Activated CD4-positive, alpha-beta T cell treated with anti-CD3 and anti-CD28 coated beads for 48 hours (primary cell): ENCODE data around the gene TOM1L2.

ENCODE experiments used
- DNase-seq: peaks from one replicate; pipeline ENCODE4 v3.0.0-alpha.2; 2020

The TOM1L2 gene

DNA sequence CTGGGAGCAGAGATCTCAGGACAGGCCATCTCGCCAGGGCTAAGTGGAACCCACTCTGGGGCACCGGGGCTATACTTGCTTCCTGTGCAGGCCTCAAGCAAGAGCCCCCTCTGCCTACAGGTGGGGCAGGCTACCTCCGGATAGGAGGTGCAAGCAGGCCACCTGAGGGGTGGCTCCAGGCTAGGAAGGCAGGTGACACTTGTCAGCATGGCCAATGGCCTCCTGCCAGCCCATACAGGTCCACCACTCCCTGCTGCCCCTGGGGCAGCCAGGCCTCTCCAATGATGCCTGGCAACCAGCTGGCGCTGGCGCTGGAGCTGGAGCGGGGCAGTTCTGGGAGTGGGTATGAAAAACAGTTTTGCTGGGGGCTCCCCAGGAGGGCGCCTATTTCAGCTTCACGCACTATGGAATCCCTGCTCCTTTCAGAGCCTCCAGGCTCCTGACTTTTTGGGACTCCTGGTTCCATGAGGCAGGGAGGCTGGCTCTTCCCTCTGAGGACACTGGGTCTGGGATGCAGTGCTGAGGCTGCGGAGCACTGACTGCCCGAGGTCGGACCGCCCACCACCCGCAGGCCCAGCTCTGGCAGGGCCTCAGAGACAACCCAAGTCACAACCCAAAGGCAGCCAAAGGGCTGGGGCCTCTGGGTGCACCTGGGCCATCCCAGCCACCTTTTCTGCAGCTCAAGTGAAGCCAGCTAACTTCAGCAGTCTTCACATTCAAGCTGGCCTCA lies 127.0 kb downstream of the TOM1L2 start:
- no peak for DNase-seq

DNA sequence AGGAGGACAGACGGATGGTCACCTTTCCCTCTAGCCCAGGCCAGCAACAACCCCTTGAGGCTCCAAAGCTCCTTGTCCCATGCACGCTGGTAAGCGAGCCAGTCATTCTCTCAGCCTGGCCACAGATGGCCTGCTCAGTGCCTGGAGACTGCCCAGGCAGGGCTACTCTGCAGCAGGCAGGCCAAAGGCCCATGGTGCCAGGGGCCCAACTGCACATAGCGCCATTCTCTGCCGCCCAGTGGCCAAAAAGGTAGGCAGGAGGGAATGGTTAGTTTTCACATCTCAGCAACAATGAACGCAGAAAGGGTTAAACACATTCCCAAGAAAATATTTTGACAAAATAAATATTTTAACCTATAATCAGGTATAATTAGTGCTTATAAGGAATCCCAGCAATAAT lies 127.7 kb downstream of the TOM1L2 start:
- no peak for DNase-seq

DNA sequence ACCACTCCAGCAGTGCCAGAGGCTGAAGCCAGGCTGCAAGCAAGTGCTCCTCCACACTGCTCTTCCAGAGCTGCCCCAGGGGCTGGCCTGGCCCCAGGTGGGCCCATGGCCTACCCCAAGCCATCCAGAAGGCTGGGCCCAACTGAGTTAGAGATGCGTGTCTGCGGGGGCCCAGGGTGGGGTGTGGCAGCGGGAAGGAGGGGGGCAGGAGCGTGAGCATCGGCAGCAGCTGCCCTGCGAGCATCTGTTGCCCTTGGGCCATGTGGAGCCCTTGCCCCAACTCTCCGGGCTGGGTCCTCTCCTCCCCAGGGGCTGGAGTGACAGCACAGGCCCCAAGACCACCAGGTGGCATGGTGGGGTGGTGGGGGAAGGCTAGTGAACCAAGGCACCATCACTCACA lies 128.1 kb downstream of the TOM1L2 start:
- DNase-seq: no peak

DNA sequence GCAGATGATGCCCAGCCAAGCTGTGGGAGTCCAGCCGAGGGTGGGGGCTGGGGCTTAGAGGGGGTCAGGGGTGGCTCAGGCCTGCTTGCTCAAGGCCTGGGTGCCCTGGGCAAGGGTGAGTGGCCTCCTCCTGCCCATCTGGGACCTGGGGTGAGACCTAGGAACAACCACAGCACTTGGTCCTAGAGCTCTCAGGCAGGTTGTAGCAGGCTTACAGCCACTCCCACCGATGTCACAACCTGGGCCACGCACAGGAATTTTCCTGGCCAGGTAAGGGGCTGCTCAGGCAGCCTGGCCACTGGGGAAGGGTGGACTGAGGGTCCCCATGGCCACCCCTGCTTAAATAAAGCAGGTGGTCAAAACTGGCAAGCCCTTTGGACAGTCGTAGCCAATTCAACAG lies 129.1 kb downstream of the TOM1L2 start:
- no peak for DNase-seq

DNA sequence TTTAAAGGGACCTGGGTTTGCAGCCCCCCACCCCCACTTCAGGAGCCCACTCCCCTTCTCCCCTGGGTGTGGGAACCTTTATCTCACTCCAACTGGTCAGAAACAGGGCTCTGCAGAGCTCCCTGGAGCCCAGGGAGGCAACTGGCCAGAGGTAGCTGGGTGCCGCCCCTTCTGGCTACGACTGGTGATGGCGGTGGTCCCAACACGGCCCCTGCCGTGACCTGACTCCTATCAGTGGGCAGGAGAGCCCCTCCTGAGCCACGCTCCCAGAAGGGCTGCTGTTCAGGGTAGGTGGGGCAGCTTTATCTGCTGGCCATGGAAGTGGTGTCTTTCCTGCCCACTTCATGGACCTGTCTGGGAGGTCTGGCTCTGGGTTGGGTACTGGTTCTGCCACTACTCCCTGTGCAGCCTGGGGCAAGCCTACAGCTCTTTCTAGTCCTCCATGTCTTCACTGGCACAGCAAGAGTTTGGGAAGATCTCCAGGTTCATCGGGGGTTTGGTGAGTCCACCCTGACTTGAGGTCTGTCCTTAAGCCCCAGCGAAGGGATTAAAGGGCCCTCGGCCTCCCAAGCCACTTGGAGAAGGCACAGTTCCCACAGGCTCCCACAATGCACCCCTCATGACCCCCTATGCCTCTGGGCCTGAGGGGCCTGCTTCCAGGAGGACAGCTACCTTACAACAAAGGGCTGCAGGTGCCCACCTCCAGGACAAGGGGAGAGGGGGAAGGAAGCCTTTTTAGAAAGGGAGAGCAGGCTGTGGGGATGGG lies 129.9 kb downstream of the TOM1L2 start:
- no peak for DNase-seq

DNA sequence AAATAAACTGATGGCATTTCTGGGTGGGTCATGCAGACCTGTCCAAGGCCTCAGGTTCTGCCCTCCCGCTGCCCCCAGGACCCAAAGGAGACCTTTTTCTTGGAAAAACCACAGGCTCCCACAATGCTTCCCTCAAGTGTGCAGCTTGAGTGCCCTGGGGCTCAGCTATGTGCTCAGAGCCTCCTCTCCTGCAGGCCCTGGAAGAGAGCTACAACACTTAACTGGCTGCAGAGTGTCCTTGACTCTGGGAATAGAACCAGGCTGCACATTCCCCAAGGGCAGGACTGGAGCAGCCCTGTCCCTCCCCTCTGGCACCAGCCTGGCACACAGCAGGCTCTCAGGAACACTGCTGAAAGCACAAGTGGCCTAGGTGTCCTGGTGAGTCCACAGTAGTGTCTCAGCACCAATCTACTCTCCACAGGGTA lies 130.6 kb downstream of the TOM1L2 start:
- no peak for DNase-seq

DNA sequence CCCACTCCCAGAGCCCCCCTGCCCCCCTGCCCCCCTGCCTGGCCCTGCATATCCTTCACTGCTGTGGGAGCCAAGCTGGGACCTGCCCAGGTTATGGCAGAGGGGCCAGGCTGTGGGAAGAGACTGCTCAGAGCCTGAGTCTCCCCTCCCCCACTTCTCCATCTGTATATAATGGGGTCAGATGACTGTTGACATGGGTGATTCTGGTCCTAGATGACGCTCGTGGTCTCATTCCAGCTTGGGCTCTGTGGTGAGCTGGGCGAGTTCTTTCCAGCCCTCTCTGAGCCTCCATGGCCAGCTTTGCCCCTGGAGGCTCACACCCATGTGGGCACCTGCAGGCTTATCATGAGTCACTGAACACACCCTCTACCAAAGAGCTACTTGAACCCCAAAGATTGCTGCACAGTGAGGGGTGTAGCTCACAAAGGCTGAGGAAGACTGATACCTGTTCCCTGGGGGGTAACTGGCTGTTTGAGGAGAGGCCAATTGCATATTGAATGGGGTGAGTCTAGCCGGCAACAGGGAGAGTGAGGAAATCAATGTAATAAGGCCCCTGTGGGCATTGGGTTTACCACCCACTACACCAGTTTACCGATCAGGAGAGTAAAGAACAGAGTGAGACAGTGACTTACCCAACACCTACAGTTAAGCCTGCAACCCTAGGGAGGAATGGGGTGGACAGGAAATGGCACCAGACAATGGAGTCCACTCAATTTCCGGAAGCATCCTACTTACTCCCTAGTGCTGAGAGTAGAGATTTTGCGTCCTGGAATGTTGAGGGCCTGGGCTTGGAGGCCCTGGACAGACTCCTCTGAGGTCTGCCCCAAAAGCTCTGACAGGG lies 131.2 kb downstream of the TOM1L2 start:
- DNase-seq: no peak

DNA sequence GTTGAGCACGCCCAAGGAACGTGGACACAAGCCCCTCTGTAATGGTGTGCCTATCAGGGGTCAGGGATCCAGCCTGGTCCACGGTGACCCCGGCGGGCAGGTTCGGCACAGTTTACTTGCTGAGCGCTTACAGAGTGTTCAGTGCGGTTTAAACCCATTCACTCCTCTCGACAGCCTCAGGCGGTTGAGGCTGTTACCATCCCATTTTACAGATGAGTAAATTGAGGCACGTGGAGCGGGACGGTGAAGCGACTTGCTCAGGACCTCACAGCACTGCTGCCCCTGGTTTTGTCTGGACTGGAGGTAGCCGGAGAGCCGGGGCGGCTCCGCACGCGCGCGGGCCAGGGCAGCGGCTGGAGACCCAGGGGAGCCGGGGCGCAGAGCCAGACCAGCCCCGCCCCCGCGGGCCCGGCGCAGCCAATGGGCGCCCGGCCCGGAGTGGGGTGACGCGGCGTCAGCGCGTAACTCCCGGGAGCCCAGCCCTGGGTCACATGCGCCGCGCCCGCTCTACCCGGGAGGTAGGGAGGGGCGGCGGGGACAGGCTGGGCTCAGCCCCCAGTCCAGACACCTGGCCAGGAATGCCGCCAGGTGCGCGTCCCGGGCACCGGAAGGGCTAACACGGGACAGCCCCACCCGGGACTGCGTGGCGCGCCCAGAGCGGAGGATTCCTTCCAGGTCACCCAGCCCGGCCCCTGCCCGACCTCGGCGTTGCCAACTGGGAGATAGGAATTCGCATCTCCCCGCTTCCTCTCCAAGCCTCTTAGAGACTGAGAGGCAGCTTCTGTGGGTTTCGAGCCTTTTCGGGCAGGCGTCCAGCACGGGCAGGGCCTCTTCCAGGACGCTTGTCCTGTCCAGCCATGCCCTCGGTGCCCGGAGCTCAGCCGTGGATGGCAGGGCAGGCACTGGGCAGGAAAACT lies 132.2 kb downstream of the TOM1L2 start:
- DNase-seq: peak; percentile 86

DNA sequence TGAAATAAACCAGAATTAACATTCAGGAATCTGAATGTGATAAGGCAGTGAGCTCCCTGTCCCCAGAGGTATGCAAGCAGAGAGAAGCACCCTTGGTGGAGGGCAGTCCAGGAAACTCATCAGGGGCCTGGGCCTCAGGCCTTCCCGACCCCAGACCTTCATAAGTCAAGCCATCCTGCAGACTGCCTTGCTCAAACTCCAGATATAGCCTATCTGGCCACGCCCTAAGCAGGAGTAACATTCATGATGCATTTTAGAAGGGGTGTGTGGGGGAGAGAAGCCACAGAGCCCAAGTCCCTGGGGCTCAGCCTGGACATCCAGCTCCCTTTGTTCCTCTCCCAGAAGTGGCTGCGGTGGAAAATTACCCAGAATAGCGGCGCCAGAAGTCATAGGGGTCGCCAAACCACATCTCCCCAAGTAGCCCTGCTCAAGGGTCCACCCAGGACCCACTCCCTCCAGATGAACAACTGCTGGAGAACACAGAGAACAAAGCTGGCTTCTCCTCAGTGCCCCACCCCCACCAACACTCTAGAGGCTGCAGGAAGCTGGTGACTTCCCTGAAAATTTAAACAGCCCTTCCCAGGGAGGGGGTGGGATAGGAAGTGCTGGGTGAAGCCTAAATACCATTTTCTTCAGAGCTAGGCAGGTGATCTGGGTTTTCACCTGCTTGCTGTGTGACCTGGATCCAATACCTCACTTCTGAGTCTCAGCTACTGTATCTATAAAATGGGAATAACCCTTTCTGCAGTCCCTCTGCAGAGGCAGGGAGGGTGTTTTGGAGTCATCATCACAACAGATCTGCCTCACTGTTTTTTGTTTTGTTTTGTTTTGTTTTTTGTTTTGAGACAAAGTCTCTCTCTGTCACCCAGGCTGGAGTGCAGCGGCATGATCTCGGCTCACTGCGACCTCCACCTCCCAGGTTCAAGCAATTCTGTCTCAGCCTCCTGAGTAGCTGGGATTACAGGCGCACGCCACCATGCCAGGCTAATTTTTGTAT lies 133.9 kb downstream of the TOM1L2 start:
- no peak for DNase-seq

DNA sequence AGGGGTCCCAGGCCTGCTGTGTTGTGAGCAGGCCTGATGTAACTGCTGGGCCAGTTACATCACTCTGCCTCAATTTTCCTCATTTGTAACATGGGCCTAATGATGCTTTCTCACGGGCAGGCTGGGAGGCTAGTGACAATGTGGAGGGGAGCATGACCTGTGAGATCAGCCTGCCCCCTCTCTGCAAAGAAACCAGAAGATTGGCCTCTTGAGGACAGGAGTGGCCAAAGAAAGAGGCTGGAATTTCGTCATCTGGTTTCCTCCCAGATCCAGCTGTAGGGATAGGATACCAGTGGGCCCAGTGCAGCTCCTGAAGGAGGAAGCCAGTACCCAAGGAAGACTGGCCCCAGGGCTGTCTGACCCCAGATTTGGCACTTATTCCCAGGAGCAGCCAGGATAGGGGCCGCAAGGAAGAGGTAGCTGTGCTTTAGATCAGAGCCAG lies 134.8 kb downstream of the TOM1L2 start:
- no peak for DNase-seq

DNA sequence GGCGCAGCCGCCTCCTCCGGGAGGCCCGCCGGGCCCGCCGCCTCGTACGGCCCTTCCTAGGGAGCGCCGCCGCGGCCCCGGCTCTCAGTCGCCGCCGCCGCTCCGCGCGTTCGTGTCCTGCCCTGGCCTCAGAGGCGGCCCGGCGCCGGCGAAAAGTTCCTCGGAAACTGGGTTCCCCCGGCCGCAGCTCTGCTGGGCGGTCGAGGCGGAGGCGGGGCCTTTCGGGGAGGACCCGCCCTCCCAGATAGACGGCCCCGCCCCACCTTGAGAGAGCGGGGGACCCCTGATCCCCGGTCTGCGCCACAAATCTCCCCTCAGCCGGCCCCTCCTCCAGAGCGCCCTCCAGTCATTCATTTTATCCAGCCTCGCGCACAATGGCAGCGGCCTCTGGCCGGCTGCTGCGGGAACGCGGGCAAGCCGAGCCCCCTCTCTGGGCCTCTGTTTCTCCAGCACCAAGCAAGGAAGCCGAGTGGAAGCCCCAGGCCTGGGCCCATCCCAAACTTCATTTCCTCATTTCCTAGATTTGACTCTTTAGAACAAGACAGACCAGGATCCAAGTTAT lies 135.3 kb downstream of the TOM1L2 start, which contains the start of gene SREBF1:
SREBF1 (minus strand) TSS at position 169 of the 562 bp plus-strand sequence. CDS start 169 bp downstream, outside the sequence.
- peak; percentile 80 for DNase-seq

DNA sequence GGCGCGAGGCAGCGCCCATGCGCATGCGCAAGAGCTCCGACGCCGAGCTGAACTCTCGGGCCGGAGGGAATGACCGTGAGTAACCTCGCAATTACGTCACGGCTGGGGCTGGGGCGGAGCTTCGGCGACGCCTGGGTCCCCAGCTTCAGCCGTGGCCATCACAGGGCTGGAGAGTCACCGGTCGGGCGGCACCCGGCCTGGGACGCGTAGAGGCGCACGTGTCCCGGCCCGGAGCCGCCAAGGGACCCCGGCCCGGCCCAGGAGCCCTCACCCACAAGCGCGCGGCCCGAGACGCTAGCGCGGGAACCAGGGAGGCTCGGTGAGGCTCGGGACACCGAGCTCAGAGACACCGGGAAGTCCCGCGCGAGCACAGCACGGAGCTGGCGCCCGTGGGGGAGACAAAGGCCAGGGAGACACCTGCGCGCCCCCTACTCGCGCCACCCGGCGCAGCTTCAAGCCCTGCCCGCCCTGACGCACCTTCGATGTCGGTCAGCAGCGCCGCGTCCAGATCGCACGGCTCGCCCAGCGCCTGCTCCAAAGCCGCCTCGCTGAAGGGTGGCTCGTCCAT lies 135.9 kb downstream of the TOM1L2 start:
- peak; percentile 99 for DNase-seq

DNA sequence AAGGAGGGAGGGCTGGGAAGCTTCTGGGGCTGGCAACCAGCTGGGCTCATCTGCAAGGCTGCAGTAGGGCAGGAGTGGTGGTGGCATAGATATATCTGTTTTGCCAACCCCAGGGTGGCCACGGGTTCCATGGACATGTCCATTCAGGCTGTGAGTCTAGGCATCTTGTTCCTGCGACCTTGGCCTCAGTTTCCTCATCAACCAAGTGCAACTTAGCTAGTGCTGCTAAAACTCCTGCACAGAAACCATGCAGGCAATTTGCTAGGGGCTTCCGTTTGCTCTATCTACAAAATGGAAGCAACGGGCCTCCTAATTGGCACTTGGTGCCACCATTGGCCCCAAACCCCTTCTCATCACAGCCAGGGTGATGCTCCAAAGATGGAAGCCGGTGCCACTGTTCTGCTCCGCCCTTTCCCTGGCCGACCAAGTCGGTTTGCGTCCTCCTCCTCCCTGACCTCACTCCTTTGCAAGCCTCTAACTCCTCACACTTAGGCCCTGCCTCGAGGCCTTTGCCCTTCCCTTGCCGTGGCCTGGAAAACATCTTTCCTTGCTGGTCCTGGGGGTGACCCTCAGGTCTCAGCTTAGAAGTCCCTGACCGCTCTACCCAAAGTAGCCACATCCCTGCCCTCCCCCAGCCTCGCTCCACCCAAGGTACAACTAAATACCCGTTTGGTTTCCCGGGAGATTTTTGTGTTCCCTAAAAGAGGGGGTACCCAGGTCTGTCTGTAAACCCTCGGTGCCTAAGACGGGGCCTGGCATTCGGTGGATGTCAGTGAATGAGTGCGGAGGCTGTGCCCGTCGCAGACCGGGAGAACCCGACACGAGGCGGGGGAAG lies 136.6 kb downstream of the TOM1L2 start:
- DNase-seq: peak; percentile 53

DNA sequence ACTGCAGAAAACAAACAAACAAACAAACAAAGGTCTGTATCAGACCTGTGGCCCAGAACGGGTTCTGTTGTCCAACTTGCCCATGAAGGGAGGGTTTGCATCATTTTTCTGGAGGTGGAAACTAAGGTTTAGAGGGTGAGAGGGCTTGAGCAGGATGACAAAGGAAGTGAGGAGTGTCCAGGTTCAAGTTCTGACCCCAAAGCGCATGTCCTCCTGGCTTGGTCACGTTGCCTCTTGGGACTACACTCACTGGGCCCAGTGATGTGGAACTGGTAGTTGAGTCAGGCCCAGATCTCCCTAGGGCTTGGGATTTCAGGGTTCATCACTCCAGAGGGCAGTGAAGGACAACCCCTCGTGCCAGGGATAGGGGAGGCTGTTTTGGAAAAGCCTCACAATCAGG lies 137.2 kb downstream of the TOM1L2 start:
- no peak for DNase-seq

DNA sequence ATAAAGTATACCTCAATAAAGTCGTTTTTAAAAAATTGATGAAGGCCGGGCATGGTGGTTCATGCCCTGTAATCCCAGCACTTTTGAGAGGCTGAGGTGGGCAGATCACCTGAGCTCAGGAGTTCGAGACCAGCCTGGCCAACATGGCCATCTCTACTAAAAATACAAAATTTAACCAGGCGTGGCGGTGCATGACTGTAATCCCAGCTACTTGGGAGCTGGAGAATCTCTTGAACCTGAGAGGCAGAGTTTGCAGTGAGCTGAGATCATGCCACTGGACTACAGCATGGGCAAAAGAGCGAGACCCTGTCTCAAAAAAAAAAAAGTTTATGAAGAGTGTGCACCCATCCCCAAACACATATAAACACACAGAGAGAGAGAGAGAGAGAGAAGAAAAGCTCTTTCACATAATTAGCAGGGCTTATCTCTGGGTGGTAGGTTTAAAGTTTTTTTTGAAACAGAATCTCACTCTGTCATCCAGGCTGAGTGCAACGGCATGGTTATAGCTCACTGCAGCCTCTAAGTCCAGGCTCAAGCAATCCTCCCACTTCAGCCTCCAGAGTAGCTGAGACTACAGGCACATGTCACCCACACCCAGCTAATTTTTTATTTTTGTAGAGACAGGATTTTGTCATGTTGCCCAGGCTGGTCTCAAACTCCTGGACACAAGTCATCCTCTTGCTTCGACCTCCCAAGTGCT lies 138.4 kb downstream of the TOM1L2 start:
- DNase-seq: no peak

DNA sequence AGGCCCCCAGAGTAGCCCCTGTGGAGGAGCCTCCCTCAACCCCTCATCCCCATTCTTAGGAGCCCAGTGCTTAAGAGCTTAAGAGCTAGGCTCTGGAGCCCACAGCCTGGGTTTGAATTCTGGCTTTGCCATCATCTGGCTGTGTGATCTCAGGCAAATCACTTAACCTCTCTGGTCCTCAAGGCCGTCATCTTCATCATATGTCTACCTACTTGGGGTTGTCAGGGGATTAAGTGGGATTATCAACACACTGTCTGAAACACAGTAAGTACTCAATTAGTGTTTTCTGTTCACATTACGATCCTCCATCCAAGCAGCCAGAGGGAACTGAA lies 140.2 kb downstream of the TOM1L2 start:
- no peak for DNase-seq

DNA sequence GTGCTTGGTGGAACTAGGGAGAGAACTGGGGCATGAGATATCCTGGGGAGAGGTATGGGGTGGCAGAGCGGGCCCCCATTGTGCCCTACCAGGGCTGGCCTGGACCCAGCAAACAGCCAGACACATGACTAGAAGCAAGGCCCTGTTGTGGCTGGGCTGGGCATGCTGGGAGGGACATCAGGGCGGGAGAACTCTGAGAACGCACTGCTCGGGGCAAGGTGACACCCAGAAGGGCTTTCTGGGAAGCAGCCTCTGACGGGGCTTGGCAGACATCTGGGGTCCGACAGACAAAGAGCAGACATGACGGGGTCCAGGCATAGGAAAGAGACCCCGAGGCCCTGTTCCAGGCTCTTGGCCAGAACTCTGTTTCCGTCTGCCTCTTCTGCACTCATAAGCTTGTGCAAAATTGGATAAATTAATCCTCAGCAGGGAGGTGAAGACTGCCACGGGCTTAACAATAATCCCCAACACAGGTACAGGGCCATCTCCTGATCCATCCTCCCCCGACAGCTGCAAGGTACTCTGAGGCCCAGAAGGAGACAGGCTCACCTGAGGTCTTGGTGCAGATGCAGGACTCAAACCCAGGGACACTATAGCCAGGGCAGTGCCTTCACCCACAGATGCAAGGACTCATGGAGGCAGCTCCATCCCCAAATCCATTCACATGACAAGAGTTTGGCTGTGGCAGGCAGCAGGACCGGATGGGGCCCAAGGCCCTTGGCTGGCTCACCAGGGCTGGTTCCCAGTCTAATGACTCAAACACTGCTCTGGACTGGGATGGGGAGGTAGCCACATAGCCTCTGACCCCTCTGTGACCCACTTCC lies 140.8 kb downstream of the TOM1L2 start:
- DNase-seq: no peak

DNA sequence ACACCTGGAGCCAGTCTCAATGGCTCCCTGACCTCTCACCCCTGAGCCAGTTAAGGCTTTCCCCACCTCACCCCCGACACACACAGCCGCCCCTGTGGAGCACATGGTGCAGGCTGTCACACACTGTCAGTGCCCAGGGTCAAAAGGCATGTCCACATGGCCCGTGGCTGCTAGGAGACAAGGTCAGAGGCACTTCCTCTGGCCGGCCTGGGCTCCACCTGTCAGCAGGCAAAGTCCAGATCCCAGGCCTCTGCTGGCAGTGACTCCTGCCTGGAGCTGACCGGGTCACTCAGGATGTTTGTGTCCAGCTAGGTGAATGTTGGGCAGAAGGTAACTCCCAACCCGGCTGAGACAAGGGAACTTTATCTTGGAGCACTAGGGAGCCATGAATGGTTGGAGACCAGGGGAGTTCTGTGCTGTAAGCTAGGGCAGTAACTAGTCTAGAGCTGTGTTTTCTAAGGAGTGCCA lies 141.4 kb downstream of the TOM1L2 start:
- DNase-seq: no peak
